HG03571 (cell line): ENCODE measurements around the gene STRIP2.
"Not testable (repeated sequence)": the region's sequence is repeated elsewhere in the genome, so short reads cannot be mapped to it uniquely, and the experiment has no call there.

Experiments
- ATAC-seq: cut with Tn5 transposase; IDR thresholded peaks from one replicate; pipeline ENCODE4 v1.9.1; 2021; ENCODE audit not compliant: unreplicated experiment

Gene STRIP2

GRCh38 chr7:129433847-129434674 is at the start of gene STRIP2:
Gene STRIP2, plus strand, starts transcription at chr7:129434432. Its CDS starts 41 bp downstream, at chr7:129434473.
- ATAC-seq, result peak; percentile 97

- ATAC-seq, result no peak
Observed at GRCh38 chr7:129385116-129385515, 49.1 kb upstream of the STRIP2 start.

- no peak for ATAC-seq
Observed at GRCh38 chr7:129385598-129385997, 48.6 kb upstream of the STRIP2 start.

GRCh38 chr7:129386506-129386905 is 47.7 kb upstream of the STRIP2 start:
- no peak for ATAC-seq

- no peak for ATAC-seq
Observed at GRCh38 chr7:129387537-129387936, 46.7 kb upstream of the STRIP2 start.

- ATAC-seq, result no peak
Observed at GRCh38 chr7:129388333-129389098, 45.7 kb upstream of the STRIP2 start.

GRCh38 chr7:129389829-129390228 is 44.4 kb upstream of the STRIP2 start:
- no peak for ATAC-seq

- ATAC-seq, result no peak
Observed at GRCh38 chr7:129390314-129390713, 43.9 kb upstream of the STRIP2 start.

GRCh38 chr7:129391546-129392171 is 42.6 kb upstream of the STRIP2 start:
- no peak for ATAC-seq

- ATAC-seq, result no peak
Observed at GRCh38 chr7:129393255-129393654, 41.0 kb upstream of the STRIP2 start.

GRCh38 chr7:129394101-129394500 is 40.1 kb upstream of the STRIP2 start:
- ATAC-seq, result no peak

GRCh38 chr7:129394982-129395914 is 39.0 kb upstream of the STRIP2 start:
- ATAC-seq, result no peak

- no peak for ATAC-seq
Observed at GRCh38 chr7:129401228-129401966, 32.8 kb upstream of the STRIP2 start.

- peak; percentile 58 for ATAC-seq
Observed at GRCh38 chr7:129401967-129402860, 32.0 kb upstream of the STRIP2 start.

GRCh38 chr7:129405527-129405926 is 28.7 kb upstream of the STRIP2 start:
- ATAC-seq, result no peak

- not testable (repeated sequence) for ATAC-seq
Observed at GRCh38 chr7:129410238-129410637, 24.0 kb upstream of the STRIP2 start.

GRCh38 chr7:129412501-129412900 is 21.7 kb upstream of the STRIP2 start:
- ATAC-seq, result no peak

- no peak for ATAC-seq
Observed at GRCh38 chr7:129417073-129417472, 17.2 kb upstream of the STRIP2 start.

- ATAC-seq, result no peak
Observed at GRCh38 chr7:129421717-129422250, 12.4 kb upstream of the STRIP2 start.
